Panc1 (cell line): ENCODE measurements around the gene RNF182. TPM values are rescaled to one million over a fixed set of nuclear protein-coding genes. Genes with fewer than 3 reads are reported as not detected.

Experiments used
- ATAC-seq: fragments of 200-7000 bp; cut with Tn5 transposase; 2 replicates; pipeline ENCODE4 v1.9.1; 2020; ENCODE audit warnings: mild to moderate bottlenecking, moderate library complexity
- BruUV-seq: library from RNA; stranded (reverse); fragments of 400-500 nt; replicated peaks from 2 replicates; lab custom pipeline; 2021; lab: Mats Ljungman, UMichigan
- CTCF ChIA-PET: fragments of 300-600 bp; sonication (Branson Sonifier 250); formaldehyde crosslinking; loops from one replicate; lab custom pipeline; 2022; ENCODE audit warnings: antibody characterized with exemption; lab: Charles Lee
- POLR2A ChIA-PET: fragments of 300-600 bp; sonication (Branson Sonifier 250); formaldehyde crosslinking; loops from one replicate; lab custom pipeline; 2022; ENCODE audit warnings: antibody characterized with exemption; lab: Charles Lee
- DNase-seq: peaks from one replicate; pipeline ENCODE4 v3.0.0-alpha.2; 2010; ENCODE audit warnings: low read depth, low spot score
- H3K27ac ChIP-seq: 2 replicates; pipeline ENCODE4 v1.5.1; 2011; ENCODE audit warnings: mild to moderate bottlenecking, low read length, inconsistent platforms
- H3K27me3 ChIP-seq: fragments of 200-500 bp; sonication (Bioruptor generic); 2 replicates; pipeline ENCODE4 v1.6.0; 2014; ENCODE audit warnings: low read length, inconsistent platforms; ENCODE audit not compliant: control insufficient read depth, insufficient read depth
- H3K36me3 ChIP-seq: fragments of 200-500 bp; sonication (Bioruptor generic); 2 replicates; pipeline ENCODE4 v1.5.1; 2014; ENCODE audit warnings: inconsistent platforms, mild to moderate bottlenecking, low read length, moderate library complexity; ENCODE audit not compliant: control insufficient read depth, insufficient read depth
- H3K4me1 ChIP-seq: 2 replicates; pipeline ENCODE4 v1.5.1; 2011; ENCODE audit warnings: inconsistent platforms, mild to moderate bottlenecking, low read length, moderate library complexity; ENCODE audit not compliant: control insufficient read depth, insufficient read depth
- H3K4me3 ChIP-seq, 2 experiments: 2 replicates each; pipeline ENCODE4 v1.5.1; 2011 to 2012; ENCODE audit warnings: low read depth in 2 of 2, low read length in 2 of 2, mild to moderate bottlenecking in 2 of 2, inconsistent platforms in 1 of 2, moderate library complexity in 1 of 2
- H3K9me3 ChIP-seq: fragments of 200-500 bp; sonication (Bioruptor generic); 2 replicates; pipeline ENCODE4 v1.5.1; 2014; ENCODE audit warnings: low read depth, mild to moderate bottlenecking, inconsistent platforms, low read length, moderate library complexity; ENCODE audit not compliant: control insufficient read depth, insufficient read depth
- CTCF ChIP-seq: fragments of 450-650 bp; IDR thresholded peaks from 2 replicates; pipeline ENCODE4 v1.5.1; 2017; ENCODE audit warnings: mild to moderate bottlenecking
- POLR2AphosphoS5 ChIP-seq: IDR thresholded peaks from 2 replicates; pipeline ENCODE4 v1.6.1; 2012; ENCODE audit warnings: mild to moderate bottlenecking, low read depth, low read length, moderate library complexity
- REST ChIP-seq, 2 experiments: IDR thresholded peaks; 2 replicates each; pipeline ENCODE4 v1.6.1; 2011 to 2012; ENCODE audit warnings: low read depth in 2 of 2, control low read depth in 1 of 2, low read length in 1 of 2, mild to moderate bottlenecking in 1 of 2, moderate library complexity in 1 of 2; ENCODE audit not compliant: insufficient read depth in 1 of 2
- SIN3A ChIP-seq: IDR thresholded peaks from 2 replicates; pipeline ENCODE4 v1.6.1; 2012; ENCODE audit warnings: low read depth, mild to moderate bottlenecking, low read length, moderate library complexity, borderline replicate concordance; ENCODE audit not compliant: insufficient read depth
- TCF7L2 ChIP-seq: IDR thresholded peaks from 2 replicates; pipeline ENCODE4 v1.6.1; 2011; ENCODE audit warnings: mild to moderate bottlenecking, low read depth, low read length, inconsistent platforms
- in situ Hi-C: cut with HindIII; loops from 2 replicates; pipeline ENCODE4 v1.10.0; 2016; ENCODE audit warnings: low sequenced_read_pairs, low pct_unique_long_range_greater_than_20kb
- intact Hi-C: fragments of 100-400 bp; cut with micrococcal nuclease; formaldehyde crosslinking; loops from one replicate; pipeline ENCODE4 v1.10.0; 2022; ENCODE audit not compliant: unreplicated experiment
- total RNA-seq: library from RNA; stranded (reverse); gene quantifications from one replicate; pipeline ENCODE4 v1.2.1, GENCODE V29; 2021; ENCODE audit not compliant: unreplicated experiment

Gene RNF182
- total RNA-seq, 1 experiment from 2014 or later, result 22.2 TPM

- intact Hi-C loops, result no loop called here
- BruUV-seq, result no TSS peak
- Histone ChIP-seq H3K27ac (no peak overlapping the region), H3K4me1 (no peaks in the 10 kb centered on the region), H3K4me3 (no peak overlapping the region), H3K36me3 (no peaks in the 10 kb centered on the region), H3K9me3 (peaks cover 3% of the 10 kb centered on the region; the same call in 1 of the 2 replicates), H3K27me3 (no peaks in the 10 kb centered on the region)
- ChIA-PET CTCF (no interaction called here), POLR2A (no interaction called here)
- no peak for ATAC-seq
- no peak for DNase-seq
- TF ChIP-seq CTCF (no peak), POLR2AphosphoS5 (no peak), TCF7L2 (no peak), REST (IDR thresholded peaks at IDR 0.05; ENCODE audit: insufficient read depth in 1 of 2, low read depth in 2 of 2, low read length in 1 of 2) (no peak), SIN3A (no peak)
- in situ Hi-C loops, result no loop called here
Observed at GRCh38 chr6:14012313-14013030, 87.7 kb downstream of the RNF182 start.

GRCh38 chr6:14015964-14016363 is 91.2 kb downstream of the RNF182 start:
- ATAC-seq, result no peak
- H3K4me1 ChIP-seq, result no peaks in the 10 kb centered on the region
- H3K9me3 ChIP-seq, result peaks cover 3% of the 10 kb centered on the region; the same call in 1 of the 2 replicates
- no peaks in the 10 kb centered on the region for H3K27me3 ChIP-seq
- no TSS peak for BruUV-seq
- ChIA-PET CTCF (no interaction called here), POLR2A (no interaction called here)
- intact Hi-C loops (no loop called here), in situ Hi-C loops (no loop called here)
- H3K36me3 ChIP-seq, result no peaks in the 10 kb centered on the region
- no peak for DNase-seq
- H3K27ac ChIP-seq, result no peak overlapping the region
- TF ChIP-seq TCF7L2 (no peak), SIN3A (no peak), POLR2AphosphoS5 (no peak), REST (IDR thresholded peaks at IDR 0.05; ENCODE audit: insufficient read depth in 1 of 2, low read depth in 2 of 2, low read length in 1 of 2) (no peak), CTCF (no peak)
- no peak overlapping the region for H3K4me3 ChIP-seq
